ENCODE data around the gene NDUFB3.

NDUFB3 gene

GRCh38 chr2:201071479-201072200 lies at the start of gene NDUFB3, which contains the start of gene HYCC2:
Gene NDUFB3, plus strand, starts transcription at chr2:201072001. Its CDS starts 6,882 bp downstream, at chr2:201078883.
Gene HYCC2, minus strand, starts transcription at chr2:201071671. Its CDS starts 47,662 bp downstream, at chr2:201024009.
- no peak for TF ChIP-seq GATA3 (IDR thresholded peaks at IDR 0.05; ENCODE audit: low read depth, low read length)
- no peak for TF ChIP-seq GATA2 (IDR thresholded peaks at IDR 0.05; ENCODE audit: low read depth, low read length)

- TF ChIP-seq GATA2 (IDR thresholded peaks at IDR 0.05; ENCODE audit: low read depth, low read length): no peak
- no peak for TF ChIP-seq GATA3 (IDR thresholded peaks at IDR 0.05; ENCODE audit: low read depth, low read length)
Observed at GRCh38 chr2:201024518-201024917, 47.3 kb upstream of the NDUFB3 start.

GRCh38 chr2:201038855-201039254 lies 32.9 kb upstream of the NDUFB3 start:
- TF ChIP-seq GATA3 (IDR thresholded peaks at IDR 0.05; ENCODE audit: low read depth, low read length) (no peak), GATA2 (IDR thresholded peaks at IDR 0.05; ENCODE audit: low read depth, low read length) (no peak)

GRCh38 chr2:201040867-201041628 lies 30.8 kb upstream of the NDUFB3 start:
- TF ChIP-seq GATA2 (IDR thresholded peaks at IDR 0.05; ENCODE audit: low read depth, low read length) (no peak), GATA3 (IDR thresholded peaks at IDR 0.05; ENCODE audit: low read depth, low read length) (no peak)

- TF ChIP-seq GATA2 (IDR thresholded peaks at IDR 0.05; ENCODE audit: low read depth, low read length): no peak
- TF ChIP-seq GATA3 (IDR thresholded peaks at IDR 0.05; ENCODE audit: low read depth, low read length): no peak
Observed at GRCh38 chr2:201046881-201047280, 24.9 kb upstream of the NDUFB3 start.

- TF ChIP-seq GATA2 (IDR thresholded peaks at IDR 0.05; ENCODE audit: low read depth, low read length) (no peak), GATA3 (IDR thresholded peaks at IDR 0.05; ENCODE audit: low read depth, low read length) (no peak)
Observed at GRCh38 chr2:201049455-201049854, 22.3 kb upstream of the NDUFB3 start.

GRCh38 chr2:201057087-201057521 lies 14.7 kb upstream of the NDUFB3 start:
- TF ChIP-seq GATA2 (IDR thresholded peaks at IDR 0.05; ENCODE audit: low read depth, low read length): no peak; the same call in 1 of the 2 replicates
- no peak for TF ChIP-seq GATA3 (IDR thresholded peaks at IDR 0.05; ENCODE audit: low read depth, low read length)

GRCh38 chr2:201057715-201058248 lies 14.0 kb upstream of the NDUFB3 start:
- TF ChIP-seq GATA3 (IDR thresholded peaks at IDR 0.05; ENCODE audit: low read depth, low read length) (no peak), GATA2 (IDR thresholded peaks at IDR 0.05; ENCODE audit: low read depth, low read length) (no peak)

- no peak for TF ChIP-seq GATA2 (IDR thresholded peaks at IDR 0.05; ENCODE audit: low read depth, low read length)
- no peak for TF ChIP-seq GATA3 (IDR thresholded peaks at IDR 0.05; ENCODE audit: low read depth, low read length)
Observed at GRCh38 chr2:201058914-201059313, 12.9 kb upstream of the NDUFB3 start.

GRCh38 chr2:201059961-201060755 lies 11.6 kb upstream of the NDUFB3 start:
- TF ChIP-seq GATA3 (IDR thresholded peaks at IDR 0.05; ENCODE audit: low read depth, low read length) (no peak), GATA2 (IDR thresholded peaks at IDR 0.05; ENCODE audit: low read depth, low read length) (no peak)

GRCh38 chr2:201064797-201065329 lies 6.9 kb upstream of the NDUFB3 start:
- no peak for TF ChIP-seq GATA3 (IDR thresholded peaks at IDR 0.05; ENCODE audit: low read depth, low read length)
- no peak for TF ChIP-seq GATA2 (IDR thresholded peaks at IDR 0.05; ENCODE audit: low read depth, low read length)

GRCh38 chr2:201070948-201071478 lies 788 bp upstream of the NDUFB3 start:
- TF ChIP-seq GATA2 (IDR thresholded peaks at IDR 0.05; ENCODE audit: low read depth, low read length): no peak
- no peak for TF ChIP-seq GATA3 (IDR thresholded peaks at IDR 0.05; ENCODE audit: low read depth, low read length)

- TF ChIP-seq GATA2 (IDR thresholded peaks at IDR 0.05; ENCODE audit: low read depth, low read length) (no peak), GATA3 (IDR thresholded peaks at IDR 0.05; ENCODE audit: low read depth, low read length) (no peak)
Observed at GRCh38 chr2:201072201-201072530, 365 bp downstream of the NDUFB3 start.
